Right lobe of liver (tissue), 6 donors: ENCODE results near the gene DDX41. TPM values are rescaled to one million over a fixed set of nuclear protein-coding genes. Genes with fewer than 3 reads are reported as not detected.

Source experiments
- ATAC-seq, 4 donors: fragments of 200-7000 bp; cut with Tn5 transposase; one replicate each; pipeline ENCODE4 v1.9.1; 2020; ENCODE audit warnings: mild to moderate bottlenecking in 4 of 4, moderate library complexity in 4 of 4
- DNase-seq, 3 donors: peaks; one replicate each; pipeline ENCODE4 v3.0.0-alpha.2; 2020
- H3K27ac ChIP-seq, 3 donors: fragments of 200-600 bp; one replicate each; pipeline ENCODE4 v1.8.0; 2022
- H3K27me3 ChIP-seq, 2 donors: fragments of 200-600 bp; one replicate each; pipeline ENCODE4 v1.8.0; 2022
- H3K36me3 ChIP-seq, 4 donors: fragments of 200-600 bp; sonication (generic) in 1 of 4; one replicate each; pipeline versions ENCODE4 v1.5.1 to v1.8.0; 2017 to 2022; ENCODE audit warnings: control low read depth in 1 of 4
- H3K4me1 ChIP-seq, 4 donors: fragments of 200-600 bp; sonication (generic) in 1 of 4; one replicate each; pipeline versions ENCODE4 v1.5.1 to v1.8.0; 2017 to 2022; ENCODE audit warnings: control low read depth in 1 of 4
- H3K4me3 ChIP-seq, 3 donors: fragments of 200-600 bp; one replicate each; pipeline ENCODE4 v1.8.0; 2022
- H3K9me3 ChIP-seq, 4 donors: fragments of 200-600 bp; sonication (generic) in 1 of 4; one replicate each; pipeline versions ENCODE4 v1.5.1 to v1.8.0; 2017 to 2022; ENCODE audit warnings: control low read depth in 1 of 4
- POLR2A ChIP-seq: fragments of 450-650 bp; IDR thresholded peaks from one replicate; pipeline ENCODE4 v1.6.1; 2017; ENCODE audit warnings: antibody characterized with exemption, mild to moderate bottlenecking
- whole genome bisulfite sequencing: methylation state at CpG from one replicate; pipeline ENCODE4 v1.1.6; 2018; ENCODE audit warnings: low coverage, low lambda C conversion rate; ENCODE audit not compliant: insufficient coverage; ENCODE audit errors: missing lambda C conversion rate; 5-methylcytosine and 5-hydroxymethylcytosine counted together
- intact Hi-C, 2 donors: fragments of 100-400 bp; cut with DNase I; formaldehyde crosslinking; loops; one replicate each; pipeline versions ENCODE4 v1.11.2 to v1.14.1; 2022
- total RNA-seq, 6 experiments: library from RNA; depleted of rRNA in 2 of 6; stranded (reverse); fragments of >200 nt in 2 of 6; fragmentation: NEBNext Ultra II Directional in 3 of 6; extraction: Animal tissue kit (Norgen Biotek cat#: 25700) in 3 of 6; gene quantifications; one replicate each; pipeline versions ENCODE4 v1.1.0 to v1.2.4, GENCODE V29; 2016 to 2023
- TF ChIP-seq, protein P1 (sequence below), 4 donors: fragments of 200-600 bp in 3 of 4; fragments of 450-650 bp in 1 of 4; IDR thresholded peaks; one replicate each; pipeline versions ENCODE4 v1.5.1 to v1.8.0; 2016 to 2022; ENCODE audit warnings: antibody characterized with exemption in 4 of 4, mild to moderate bottlenecking in 2 of 4
- donor health status: DM: no; HTN: yes; CAD: no.
- donor health status: DM: no; HTN: no; CAD: no.
- donor health status: DM: no; HTN: no; CAD: no.
- donor health status: DM: no; HTN: yes; CAD: no.
- donor health status: DM: no; HTN: yes; CAD: no.

Gene DDX41
- total RNA-seq, 6 experiments from 2014 or later = 35.1 to 64.8 (median 47.9) TPM

DNA sequence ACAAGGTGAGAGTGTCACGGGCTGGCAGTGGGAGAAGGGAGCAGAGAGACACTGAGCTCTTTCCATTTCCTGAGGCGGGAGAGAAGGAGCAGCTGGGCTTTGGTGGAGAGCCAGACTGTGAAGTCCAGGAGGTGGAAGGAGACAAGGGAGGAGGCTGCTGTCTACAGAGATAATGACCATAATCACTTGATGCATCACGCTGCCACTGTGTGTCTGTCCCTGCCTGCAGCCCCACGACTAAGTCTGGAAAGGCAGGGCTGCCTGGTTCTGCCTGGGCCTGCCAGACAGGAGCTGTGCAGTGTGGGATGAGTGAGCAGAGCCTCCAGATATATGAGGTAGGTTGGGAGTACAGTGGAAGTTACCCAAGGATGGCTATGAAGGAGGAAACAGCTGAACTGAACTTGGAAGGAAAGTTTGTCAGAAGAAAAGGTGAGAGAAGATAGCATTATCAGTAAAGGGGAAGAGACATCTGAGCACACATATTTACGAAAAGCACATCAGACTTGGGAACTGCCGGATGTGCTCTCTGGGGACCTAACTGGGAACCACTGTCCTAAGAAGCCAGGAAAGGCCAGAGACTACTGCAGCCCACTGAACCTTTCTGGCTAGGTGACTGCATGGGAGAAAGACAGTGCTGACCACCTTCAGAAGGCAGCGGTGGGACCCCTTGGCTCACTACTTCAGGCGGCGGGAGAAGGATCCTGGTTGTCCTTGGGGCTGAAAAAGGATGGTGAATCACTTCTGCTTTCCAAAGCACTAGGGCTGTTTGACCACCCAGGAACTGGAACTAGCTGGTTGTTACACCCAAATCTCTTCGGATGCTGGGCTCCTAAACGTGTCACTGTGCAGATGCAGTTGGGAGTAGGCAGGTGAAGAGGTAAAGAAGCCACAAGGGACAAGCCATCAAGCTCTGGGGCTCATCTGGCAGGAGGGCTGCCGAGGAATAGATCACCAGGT lies 12.8 kb upstream of the DDX41 start:
- H3K36me3 ChIP-seq = peaks cover 0 to 75% (median 16%) of the 10 kb centered on the region in 4 donors

DNA sequence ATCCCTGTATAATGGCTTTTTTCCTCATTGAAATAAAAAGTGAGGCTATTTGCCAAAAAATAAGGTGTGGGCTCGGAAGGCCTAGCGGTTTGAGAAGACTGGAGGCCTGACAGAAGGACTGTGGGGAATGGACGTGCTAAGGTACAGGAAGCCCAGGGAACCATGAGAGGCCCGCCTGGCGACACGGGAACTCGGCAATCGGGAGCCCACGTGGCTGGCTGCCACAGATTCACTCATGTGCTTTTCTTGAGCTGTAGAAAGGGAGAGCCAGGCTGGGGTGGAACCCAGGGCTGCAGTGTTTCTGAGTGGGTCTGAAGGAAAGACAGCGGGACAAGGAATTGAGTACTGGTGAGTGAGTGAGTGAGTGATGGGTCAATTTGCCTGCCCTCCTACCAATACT lies 11.9 kb upstream of the DDX41 start:
- intact Hi-C loops = no loop called here
- Histone ChIP-seq H3K9me3 (no peaks in the 10 kb centered on the region), H3K27ac (no peak overlapping the region), H3K4me3 (no peak overlapping the region), H3K27me3 (no peaks in the 10 kb centered on the region), H3K36me3 (peaks cover 0 to 80% (median 20%) of the 10 kb centered on the region in 4 donors), H3K4me1 (no peaks in the 10 kb centered on the region)
- 77% methylated on average over 4 of the region's 10 CpGs for WGBS
- TF ChIP-seq POLR2A = no peak
- TF ChIP-seq, protein P1, sequence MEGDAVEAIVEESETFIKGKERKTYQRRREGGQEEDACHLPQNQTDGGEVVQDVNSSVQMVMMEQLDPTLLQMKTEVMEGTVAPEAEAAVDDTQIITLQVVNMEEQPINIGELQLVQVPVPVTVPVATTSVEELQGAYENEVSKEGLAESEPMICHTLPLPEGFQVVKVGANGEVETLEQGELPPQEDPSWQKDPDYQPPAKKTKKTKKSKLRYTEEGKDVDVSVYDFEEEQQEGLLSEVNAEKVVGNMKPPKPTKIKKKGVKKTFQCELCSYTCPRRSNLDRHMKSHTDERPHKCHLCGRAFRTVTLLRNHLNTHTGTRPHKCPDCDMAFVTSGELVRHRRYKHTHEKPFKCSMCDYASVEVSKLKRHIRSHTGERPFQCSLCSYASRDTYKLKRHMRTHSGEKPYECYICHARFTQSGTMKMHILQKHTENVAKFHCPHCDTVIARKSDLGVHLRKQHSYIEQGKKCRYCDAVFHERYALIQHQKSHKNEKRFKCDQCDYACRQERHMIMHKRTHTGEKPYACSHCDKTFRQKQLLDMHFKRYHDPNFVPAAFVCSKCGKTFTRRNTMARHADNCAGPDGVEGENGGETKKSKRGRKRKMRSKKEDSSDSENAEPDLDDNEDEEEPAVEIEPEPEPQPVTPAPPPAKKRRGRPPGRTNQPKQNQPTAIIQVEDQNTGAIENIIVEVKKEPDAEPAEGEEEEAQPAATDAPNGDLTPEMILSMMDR (IDR thresholded peaks at IDR 0.05) = no peak
- DNase-seq = no peak
- no peak for ATAC-seq

More for the DNA sequence above, 12.8 kb upstream of the DDX41 start:
- ATAC-seq = no peak
- H3K4me1 ChIP-seq = peaks cover 0 to 8% (median 3%) of the 10 kb centered on the region in 4 donors
- H3K9me3 ChIP-seq = no peaks in the 10 kb centered on the region
- H3K4me3 ChIP-seq = no peak overlapping the region
- 78% methylated on average over 4 of the region's 12 CpGs for WGBS
- intact Hi-C loops = no loop called here
- H3K27ac ChIP-seq = no peak overlapping the region
- TF ChIP-seq POLR2A = no peak
- TF ChIP-seq, protein P1 (IDR thresholded peaks at IDR 0.05) = no peak
- no peak for DNase-seq
- no peaks in the 10 kb centered on the region for H3K27me3 ChIP-seq

DNA sequence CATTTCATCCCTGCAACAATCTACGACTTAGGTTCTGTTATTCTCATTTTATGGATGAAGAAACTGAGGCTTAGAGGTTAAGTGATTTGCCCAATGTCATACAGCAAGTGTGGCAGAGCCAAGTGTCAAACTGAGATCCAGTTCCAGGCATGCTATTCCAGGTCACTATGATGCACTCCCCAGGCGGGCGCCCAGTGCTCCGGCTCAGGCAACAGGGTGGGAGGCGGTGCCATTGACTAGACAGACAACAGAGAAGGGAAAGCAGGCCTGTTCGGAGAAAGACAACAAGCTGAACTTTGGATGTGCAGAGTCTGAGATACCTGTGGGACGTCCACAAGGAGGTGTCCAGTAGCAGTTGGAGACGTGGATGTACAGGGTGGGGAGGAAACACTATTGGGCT lies 10.8 kb upstream of the DDX41 start:
- Histone ChIP-seq H3K27ac (no peak overlapping the region), H3K4me3 (no peak overlapping the region), H3K9me3 (no peaks in the 10 kb centered on the region), H3K4me1 (no peaks in the 10 kb centered on the region), H3K27me3 (no peaks in the 10 kb centered on the region), H3K36me3 (peaks cover 0 to 79% (median 23%) of the 10 kb centered on the region in 4 donors)
- ATAC-seq (no peak), DNase-seq (no peak)
- 92% methylated on average over 8 of the region's 8 CpGs for WGBS
- TF ChIP-seq, protein P1 (IDR thresholded peaks at IDR 0.05) = no peak
- TF ChIP-seq POLR2A = no peak
- intact Hi-C loops = no loop called here

DNA sequence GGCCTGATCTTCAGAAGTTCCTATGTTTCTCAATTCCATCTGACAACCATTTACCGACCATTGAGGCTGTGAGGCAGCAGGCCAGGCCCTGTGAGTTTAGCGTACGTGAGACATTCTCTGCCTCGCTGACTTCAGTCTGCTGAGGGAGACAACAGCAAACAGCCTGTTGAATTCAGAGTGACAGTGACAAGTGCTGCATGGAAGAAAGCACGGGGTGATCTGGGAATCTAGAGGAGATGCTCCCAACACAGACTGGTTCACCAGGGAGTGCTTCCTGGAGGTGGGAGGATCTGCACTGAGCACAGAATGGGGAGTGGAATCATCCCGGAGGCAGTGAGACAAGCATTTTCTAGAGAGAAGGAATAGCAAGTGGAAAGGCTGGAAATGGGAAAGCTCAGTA lies 10.0 kb upstream of the DDX41 start:
- DNase-seq = no peak

More for the DNA sequence above, 10.0 kb upstream of the DDX41 start:
- no peak for ATAC-seq
- no peak overlapping the region for H3K4me3 ChIP-seq
- 100% methylated on average over 5 of the region's 6 CpGs for WGBS
- no peaks in the 10 kb centered on the region for H3K4me1 ChIP-seq
- intact Hi-C loops = no loop called here
- TF ChIP-seq, protein P1 (IDR thresholded peaks at IDR 0.05) = no peak
- no peak for TF ChIP-seq POLR2A
- peaks cover 0 to 76% (median 24%) of the 10 kb centered on the region in 4 donors for H3K36me3 ChIP-seq
- no peaks in the 10 kb centered on the region for H3K9me3 ChIP-seq
- H3K27me3 ChIP-seq = no peaks in the 10 kb centered on the region
- no peak overlapping the region for H3K27ac ChIP-seq
